Measurements from ENCODE around the gene CFHR5. TPM values are rescaled to one million over a fixed set of nuclear protein-coding genes. Genes with fewer than 3 reads are reported as not detected.
A peak's percentile ranks its signal among the peaks of the same experiment; 100 is the strongest.
"Not testable (repeated sequence)": the region's sequence is repeated elsewhere in the genome, so short reads cannot be mapped to it uniquely, and the experiment has no call there.

The CFHR5 gene
- not detected for polyA plus RNA-seq (2013, experiment 1 of 2; ENCODE audit: insufficient read length)
- polyA plus RNA-seq (2013, experiment 2 of 2; ENCODE audit: insufficient read length): not detected

DNA sequence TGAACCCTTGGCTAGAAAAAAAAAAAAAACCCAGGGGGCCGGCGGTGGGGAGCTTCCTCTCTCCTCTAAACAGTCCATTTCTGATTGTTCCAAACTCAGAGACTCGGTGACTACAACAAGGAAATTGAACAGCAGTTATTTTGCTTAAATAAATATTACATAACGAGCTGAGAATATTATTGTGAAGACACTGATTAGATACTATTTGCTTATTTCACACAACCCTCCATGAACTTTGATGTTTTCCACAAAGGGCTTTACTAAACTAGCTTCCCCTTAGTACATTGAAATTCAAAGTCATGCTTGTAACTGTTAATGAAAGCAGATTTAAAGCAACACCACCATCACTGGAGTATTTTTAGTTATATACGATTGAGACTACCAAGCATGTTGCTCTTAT lies at the start of gene CFHR5:
CFHR5 (plus strand) TSS at position 279 of the 400 bp plus-strand sequence; CDS start at position 388, 109 bp downstream.
- DNase-seq: no peak

DNA sequence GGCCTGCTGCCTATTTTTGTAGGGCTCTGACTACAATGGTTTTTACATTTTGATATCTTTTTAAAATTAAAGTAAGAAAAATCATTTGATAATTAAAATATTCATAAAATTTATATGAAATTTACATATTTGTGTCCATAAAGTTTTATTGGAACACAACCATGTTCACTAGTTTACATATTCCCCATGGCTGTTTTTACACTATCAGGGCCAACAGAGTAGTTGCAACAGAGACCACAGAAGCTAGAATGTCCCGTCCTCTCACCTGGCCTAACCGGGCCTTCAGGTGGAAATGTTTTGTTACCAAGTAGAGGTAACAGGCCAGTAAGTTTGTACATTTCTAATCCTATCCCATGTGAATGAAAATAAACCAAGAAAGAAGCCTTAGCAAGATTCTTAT lies 44.5 kb upstream of the CFHR5 start:
- not testable (repeated sequence) for DNase-seq

DNA sequence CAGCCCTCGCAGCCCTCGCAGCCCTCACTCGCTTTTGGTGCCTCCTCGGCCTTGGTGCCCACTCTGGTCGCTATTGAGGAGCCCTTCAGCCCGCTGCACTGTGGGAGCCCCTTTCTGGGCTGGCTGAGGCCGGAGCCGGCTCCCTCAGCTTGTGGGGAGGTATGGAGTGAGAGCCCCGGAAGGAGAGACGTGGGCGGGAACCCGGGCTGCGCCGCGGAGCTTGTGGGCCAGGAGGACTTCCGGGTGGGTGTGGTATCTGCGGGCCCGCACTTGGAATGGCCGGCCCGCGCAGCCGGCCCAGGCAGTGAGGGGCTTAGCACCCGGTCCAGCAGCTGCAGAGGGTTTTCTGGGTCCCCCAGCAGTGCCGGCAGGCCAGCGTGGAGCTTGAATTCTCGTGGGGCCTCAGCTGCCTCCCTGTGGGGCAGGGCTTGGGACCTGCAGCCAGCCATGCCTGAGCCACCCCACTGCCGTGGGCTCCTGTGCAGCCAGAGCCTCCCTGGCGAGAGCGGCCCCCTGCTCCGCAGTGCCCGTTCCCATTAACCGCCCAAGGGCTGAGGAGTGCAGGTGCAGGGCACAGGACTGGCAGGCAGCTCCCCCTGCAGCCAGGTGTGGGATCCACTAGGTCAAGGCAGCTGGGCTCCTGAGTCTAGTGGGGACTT lies 43.7 kb upstream of the CFHR5 start:
- DNase-seq: no peak

DNA sequence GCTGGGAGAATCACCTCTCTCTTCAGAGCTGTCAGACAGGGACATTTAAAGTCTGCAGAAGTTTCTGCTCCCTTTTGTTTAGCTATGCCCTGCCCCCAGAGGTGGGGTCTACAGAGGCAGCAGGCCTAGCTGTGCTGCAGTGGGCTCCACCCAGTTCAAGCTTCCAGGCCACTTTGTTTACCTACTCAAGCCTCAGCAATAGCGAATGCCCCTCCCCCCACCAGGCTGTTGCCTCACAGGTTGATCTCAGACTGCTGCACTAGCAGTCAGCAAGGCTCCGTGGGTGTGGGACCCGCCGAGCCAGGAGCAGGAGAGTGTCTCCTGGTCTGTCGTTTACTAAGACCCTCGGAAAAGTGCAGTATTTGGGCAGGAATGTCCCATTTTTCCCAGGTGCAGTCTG lies 35.9 kb upstream of the CFHR5 start:
- not testable (repeated sequence) for DNase-seq

- DNase-seq: not testable (repeated sequence)
These were observed 33.8 kb upstream of the CFHR5 start, which contains the start of gene CFHR2 for GRCh38 chr1:196943568-196943967. Gene CFHR2, plus strand, starts transcription at chr1:196943738. Its CDS starts 143 bp downstream, at chr1:196943881.

DNA sequence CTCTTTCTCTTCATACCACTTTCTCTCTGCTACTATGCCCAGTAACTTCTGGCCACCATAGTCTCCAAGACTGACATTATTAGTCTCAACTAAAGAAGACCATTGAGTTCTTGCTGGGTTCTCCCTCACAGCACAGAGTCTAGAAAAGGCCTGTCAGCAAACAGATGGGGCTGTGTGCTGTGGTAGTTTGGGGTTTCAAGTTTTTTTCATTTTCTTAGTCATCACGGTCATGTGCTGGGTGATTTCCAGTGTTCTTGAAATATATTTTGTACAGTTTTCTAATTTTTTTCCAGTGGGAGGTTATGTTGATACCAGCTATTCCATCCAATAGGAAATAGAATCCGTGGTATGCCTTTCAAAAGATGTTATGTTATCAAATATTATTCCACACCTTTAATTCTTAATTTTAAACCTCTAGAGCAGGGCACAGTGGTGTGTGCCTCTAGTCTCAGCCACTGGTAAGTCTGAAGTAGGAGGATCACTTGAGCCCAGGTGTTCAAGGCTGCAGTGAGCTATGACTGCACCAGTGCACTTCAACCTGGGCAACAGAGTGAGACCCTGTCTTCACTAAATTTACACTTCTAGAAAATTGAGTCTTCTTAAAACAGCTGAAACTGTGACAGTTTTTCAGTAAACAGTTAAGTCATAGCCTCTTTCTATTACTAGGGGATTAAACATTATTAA lies 25.5 kb upstream of the CFHR5 start:
- no peak for DNase-seq

GRCh38 chr1:196954778-196955177 lies 22.6 kb upstream of the CFHR5 start:
- DNase-seq: no peak

GRCh38 chr1:196955926-196956325 lies 21.4 kb upstream of the CFHR5 start:
- no peak for DNase-seq

- DNase-seq: no peak
These were observed 16.5 kb upstream of the CFHR5 start for GRCh38 chr1:196960854-196961253.

DNA sequence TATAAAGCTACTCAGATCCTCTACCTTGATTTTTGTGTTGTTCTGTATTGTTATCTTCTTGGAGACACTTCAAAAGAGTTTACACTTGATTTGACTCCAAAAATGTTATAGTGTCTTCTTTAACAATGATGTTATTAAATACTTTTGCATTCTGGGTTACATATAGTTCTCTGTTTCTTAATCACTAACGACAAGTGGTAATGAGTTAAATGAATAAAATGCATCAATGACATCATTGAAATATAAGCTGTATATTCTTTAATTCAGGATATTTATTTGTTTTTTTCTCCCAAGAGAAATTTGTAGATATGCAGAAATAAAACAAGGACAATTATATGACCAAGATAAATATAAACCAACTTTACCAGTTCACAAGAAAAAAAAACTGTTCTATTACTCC lies 7.2 kb upstream of the CFHR5 start:
- no peak for DNase-seq

DNA sequence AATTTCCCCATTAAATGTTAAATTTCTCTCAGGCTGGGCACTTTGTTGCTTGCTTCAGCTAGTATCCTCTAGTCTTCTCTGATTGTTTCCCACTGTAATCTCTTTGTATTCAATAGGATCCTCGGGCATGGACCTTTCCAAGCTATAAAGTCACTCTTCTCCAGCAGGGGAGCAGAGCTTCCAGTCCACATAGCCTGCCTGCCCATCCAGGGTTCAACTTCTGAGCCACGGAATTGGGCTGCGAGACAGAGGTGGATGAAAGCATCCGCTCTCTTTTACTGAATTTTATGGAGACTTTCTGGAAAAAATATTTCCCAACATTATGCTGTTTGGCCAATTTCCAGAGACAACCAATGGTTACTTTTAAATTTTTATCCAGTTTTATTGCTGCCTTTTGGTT lies 1.1 kb upstream of the CFHR5 start:
- DNase-seq: no peak

GRCh38 chr1:196980859-196981258 lies 3.5 kb downstream of the CFHR5 start:
- no peak for DNase-seq

DNA sequence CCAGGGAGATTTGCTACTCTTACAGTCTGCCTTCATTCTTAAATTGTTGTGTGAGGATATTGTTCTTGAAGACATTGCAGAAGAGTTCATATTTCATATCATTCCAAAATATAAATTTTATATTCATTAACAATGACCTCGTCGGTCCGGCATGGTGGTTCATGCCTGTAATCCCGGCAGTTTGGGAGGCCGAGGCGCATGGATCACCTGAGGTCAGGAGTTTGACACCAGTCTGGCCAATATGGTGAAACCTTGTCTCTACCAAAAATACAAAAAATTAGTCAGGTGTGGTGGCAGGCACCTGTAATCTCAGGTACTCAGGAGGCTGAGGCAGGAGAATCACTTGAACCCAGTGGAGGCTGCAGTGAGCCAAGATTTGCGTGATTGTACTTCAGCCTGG lies 4.9 kb downstream of the CFHR5 start:
- not testable (repeated sequence) for DNase-seq

- DNase-seq: not testable (repeated sequence)
These were observed 14.7 kb downstream of the CFHR5 start for GRCh38 chr1:196991919-196992651.

DNA sequence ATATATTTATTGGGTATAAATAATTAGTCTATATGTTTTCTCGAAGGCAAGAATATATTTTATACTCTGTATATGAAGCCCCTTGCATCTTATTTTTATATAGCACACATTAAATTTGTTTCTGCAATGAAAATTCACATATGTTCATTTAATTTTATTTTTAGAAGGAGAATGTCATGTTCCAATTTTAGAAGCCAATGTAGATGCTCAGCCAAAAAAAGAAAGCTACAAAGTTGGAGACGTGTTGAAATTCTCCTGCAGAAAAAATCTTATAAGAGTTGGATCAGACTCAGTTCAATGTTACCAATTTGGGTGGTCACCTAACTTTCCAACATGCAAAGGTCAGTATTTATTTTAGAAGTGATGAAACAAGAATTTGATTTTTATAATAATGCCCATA lies 16.6 kb downstream of the CFHR5 start:
- DNase-seq: no peak

- peak; percentile 87 for DNase-seq
These were observed 20.1 kb downstream of the CFHR5 start for GRCh38 chr1:196997423-196997822.

DNA sequence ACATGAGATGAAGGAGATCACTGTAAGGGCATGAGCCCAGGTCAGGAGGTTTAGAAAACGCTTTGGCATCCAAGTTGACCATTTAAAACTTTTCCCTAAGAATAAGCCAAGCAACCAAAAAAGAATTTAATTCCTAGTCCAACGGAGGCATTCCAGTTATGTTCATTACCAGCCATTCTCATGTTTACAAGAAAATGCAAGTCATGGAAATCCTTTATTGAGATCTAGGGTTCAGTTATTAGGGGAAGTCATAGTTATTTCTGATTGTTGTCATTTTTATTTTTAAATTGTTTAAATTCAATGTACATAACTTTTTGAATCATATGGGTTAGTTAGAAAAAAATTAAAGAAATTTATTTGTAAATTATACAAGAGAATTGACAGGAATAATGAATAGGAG lies 24.5 kb downstream of the CFHR5 start:
- DNase-seq: no peak

DNA sequence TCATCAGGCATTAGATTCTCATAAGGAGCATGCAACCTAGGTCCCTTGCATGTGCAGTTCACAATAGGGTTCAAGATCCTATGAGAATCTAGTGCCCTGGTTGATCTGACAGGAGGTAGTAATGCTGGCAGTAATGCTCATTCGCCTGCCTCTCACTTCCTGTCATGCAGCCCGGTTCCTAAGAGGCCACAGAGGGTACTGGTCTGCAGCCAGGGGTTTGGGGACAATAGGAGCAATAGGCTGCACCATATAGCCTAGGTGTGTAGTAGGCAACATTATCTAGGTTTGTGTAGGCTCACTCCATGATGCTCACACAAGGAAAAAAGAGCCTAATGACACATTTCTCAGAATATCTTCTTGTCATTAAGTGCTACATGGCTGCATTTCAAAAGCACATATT lies 25.8 kb downstream of the CFHR5 start:
- no peak for DNase-seq

GRCh38 chr1:197008861-197009260 lies 31.5 kb downstream of the CFHR5 start:
- DNase-seq: no peak

GRCh38 chr1:197011614-197012013 lies 34.3 kb downstream of the CFHR5 start:
- no peak for DNase-seq

GRCh38 chr1:197013234-197013633 lies 35.9 kb downstream of the CFHR5 start:
- DNase-seq: no peak

DNA sequence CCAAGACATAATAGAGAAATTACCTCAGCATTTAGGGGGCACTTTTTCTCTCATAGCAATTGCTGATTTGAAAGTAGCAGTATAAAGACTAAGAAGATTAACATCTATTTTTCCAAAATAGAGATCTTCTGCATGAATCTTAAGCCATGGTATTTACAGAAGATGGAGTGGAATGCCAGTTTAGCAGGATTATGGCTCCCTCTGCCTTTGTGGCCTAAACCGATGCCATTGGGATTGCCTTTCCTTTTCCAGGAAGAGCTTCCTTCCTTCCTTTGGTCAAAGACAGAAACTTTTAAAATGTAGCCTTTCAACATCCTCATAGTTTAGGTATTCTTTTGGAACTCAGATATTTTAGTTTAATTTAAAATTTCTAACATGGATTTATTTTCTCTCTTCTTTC lies 39.4 kb downstream of the CFHR5 start:
- DNase-seq: no peak

DNA sequence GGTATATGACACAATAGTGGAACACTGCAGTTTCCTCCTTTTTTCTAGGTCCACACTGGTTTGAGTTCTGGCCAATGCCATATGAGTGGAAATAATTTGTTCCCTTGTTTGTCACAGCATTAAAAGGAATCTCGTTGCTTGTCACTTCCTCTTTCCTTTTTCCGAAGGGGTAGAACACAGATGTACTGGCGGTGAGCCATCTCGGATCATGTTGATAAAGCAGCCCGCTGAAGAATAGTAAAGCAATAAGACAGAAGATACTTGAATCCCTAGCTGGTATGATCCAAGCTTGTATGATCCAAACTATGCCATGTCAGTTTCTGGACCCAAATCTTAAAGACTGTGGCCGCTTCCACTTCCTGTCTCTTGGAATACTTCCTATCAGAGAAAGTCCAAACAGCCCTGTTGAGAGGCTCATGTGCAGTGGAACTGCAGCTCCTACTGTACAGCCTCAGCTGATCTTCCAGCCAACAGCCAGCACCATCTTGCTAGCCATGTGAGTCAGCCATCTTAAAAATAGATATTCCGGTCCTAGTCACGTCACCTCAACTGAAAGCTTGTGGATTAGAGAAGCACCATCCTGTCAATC lies 40.3 kb downstream of the CFHR5 start:
- no peak for DNase-seq

Measured in fibroblast of skin of scalp (primary cell).